Mucosa of rectum (tissue), 2 donors: ENCODE data around the gene CAMK2N2.
A peak's percentile ranks its signal among the peaks of the same experiment; 100 is the strongest.
"Not testable (repeated sequence)": the region's sequence is repeated elsewhere in the genome, so short reads cannot be mapped to it uniquely, and the experiment has no call there.

ENCODE experiments used
- H3K27ac ChIP-seq, 2 donors: one replicate each; pipeline ENCODE4 v1.7.0; 2013; ENCODE audit warnings: inconsistent platforms in 2 of 2, low read depth in 2 of 2, low read length in 2 of 2
- H3K27me3 ChIP-seq, 2 donors: one replicate each; pipeline ENCODE4 v1.7.0; 2013; ENCODE audit warnings: low read length in 2 of 2; ENCODE audit not compliant: control insufficient read depth in 2 of 2, insufficient read depth in 2 of 2
- H3K36me3 ChIP-seq, 2 donors: one replicate each; pipeline ENCODE4 v1.7.0; 2013; ENCODE audit warnings: low read length in 2 of 2; ENCODE audit not compliant: control insufficient read depth in 2 of 2, insufficient read depth in 2 of 2
- H3K4me1 ChIP-seq, 2 donors: one replicate each; pipeline ENCODE4 v1.7.0; 2013; ENCODE audit warnings: low read length in 2 of 2, mild to moderate bottlenecking in 1 of 2; ENCODE audit not compliant: control insufficient read depth in 2 of 2, insufficient read depth in 2 of 2
- H3K4me3 ChIP-seq, 2 donors: one replicate each; pipeline ENCODE4 v1.7.0; 2013; ENCODE audit warnings: low read length in 2 of 2
- H3K9ac ChIP-seq, 2 donors: one replicate each; pipeline ENCODE4 v1.7.0; 2013; ENCODE audit warnings: low read length in 2 of 2, low read depth in 1 of 2, mild to moderate bottlenecking in 1 of 2
- H3K9me3 ChIP-seq, 2 donors: one replicate each; pipeline ENCODE4 v1.7.0; 2013; ENCODE audit warnings: low read length in 2 of 2; ENCODE audit not compliant: control insufficient read depth in 2 of 2
- donor health status: healthy.
- donor health status: Normal muscosa, but diverticular disease.

CAMK2N2 gene

GRCh38 chr3:184275961-184276910 lies 14.9 kb upstream of the CAMK2N2 start, which contains the start of gene ECE2:
ECE2 (plus strand) TSS chr3:184276022; CDS start chr3:184276154, 132 bp downstream.
- H3K36me3 ChIP-seq = no peaks in the 10 kb centered on the region
- no peaks in the 10 kb centered on the region for H3K4me1 ChIP-seq
- H3K9ac ChIP-seq = no peak within 1 kb of the TSS
- no peak within 1 kb of the TSS for H3K4me3 ChIP-seq
- H3K9me3 ChIP-seq = no peaks in the 10 kb centered on the region
- H3K27me3 ChIP-seq = peaks cover 16 to 21% of the 10 kb centered on the region in 2 donors
- H3K27ac ChIP-seq = no peak within 1 kb of the TSS

GRCh38 chr3:184275381-184275701 lies 14.0 kb upstream of the CAMK2N2 start:
- Histone ChIP-seq H3K9ac (no peak overlapping the region), H3K27ac (no peak overlapping the region), H3K36me3 (no peaks in the 10 kb centered on the region), H3K27me3 (peaks cover 16 to 21% of the 10 kb centered on the region in 2 donors), H3K4me3 (no peak overlapping the region), H3K4me1 (no peaks in the 10 kb centered on the region), H3K9me3 (no peaks in the 10 kb centered on the region)

- Histone ChIP-seq H3K9me3 (no peaks in the 10 kb centered on the region), H3K4me3 (no peak overlapping the region), H3K9ac (no peak overlapping the region), H3K4me1 (no peaks in the 10 kb centered on the region), H3K27me3 (peaks cover 14 to 18% of the 10 kb centered on the region in 2 donors), H3K27ac (no peak overlapping the region), H3K36me3 (no peaks in the 10 kb centered on the region)
These were observed 10.9 kb upstream of the CAMK2N2 start for GRCh38 chr3:184272269-184272668.

GRCh38 chr3:184267249-184267648 lies 5.9 kb upstream of the CAMK2N2 start:
- H3K4me3 ChIP-seq, H3K9ac ChIP-seq, H3K27ac ChIP-seq, H3K36me3 ChIP-seq, H3K9me3 ChIP-seq, H3K4me1 ChIP-seq: not testable (repeated sequence)
- H3K27me3 ChIP-seq = peaks cover 6 to 11% of the 10 kb centered on the region in 2 donors

DNA sequence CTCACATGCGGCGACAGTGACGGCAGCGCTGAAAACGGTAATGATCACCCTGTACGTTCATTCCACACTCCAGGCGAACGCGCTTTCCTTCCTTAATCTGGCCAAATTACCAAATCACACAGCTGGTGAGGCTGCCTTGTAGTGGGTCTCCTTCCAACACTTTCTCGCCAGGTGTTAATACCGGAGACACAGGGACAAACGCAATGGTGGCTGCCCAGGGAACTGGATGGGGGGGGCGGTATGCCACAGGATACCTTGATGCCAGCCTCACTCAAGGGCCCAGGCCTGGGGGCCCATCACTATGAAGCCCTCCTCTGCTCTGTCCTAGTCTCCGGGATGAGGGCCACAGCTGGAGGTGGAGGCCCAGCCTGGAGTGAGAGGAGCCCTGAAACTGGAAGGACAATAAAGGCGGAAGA lies 1.4 kb upstream of the CAMK2N2 start:
- no peaks in the 10 kb centered on the region for H3K36me3 ChIP-seq
- H3K9me3 ChIP-seq = no peaks in the 10 kb centered on the region
- H3K27me3 ChIP-seq = peaks cover 24 to 27% of the 10 kb centered on the region in 2 donors
- H3K9ac ChIP-seq = no peak overlapping the region
- no peak overlapping the region for H3K4me3 ChIP-seq
- H3K27ac ChIP-seq = no peak overlapping the region
- peaks cover 4 to 5% of the 10 kb centered on the region in 2 donors for H3K4me1 ChIP-seq

DNA sequence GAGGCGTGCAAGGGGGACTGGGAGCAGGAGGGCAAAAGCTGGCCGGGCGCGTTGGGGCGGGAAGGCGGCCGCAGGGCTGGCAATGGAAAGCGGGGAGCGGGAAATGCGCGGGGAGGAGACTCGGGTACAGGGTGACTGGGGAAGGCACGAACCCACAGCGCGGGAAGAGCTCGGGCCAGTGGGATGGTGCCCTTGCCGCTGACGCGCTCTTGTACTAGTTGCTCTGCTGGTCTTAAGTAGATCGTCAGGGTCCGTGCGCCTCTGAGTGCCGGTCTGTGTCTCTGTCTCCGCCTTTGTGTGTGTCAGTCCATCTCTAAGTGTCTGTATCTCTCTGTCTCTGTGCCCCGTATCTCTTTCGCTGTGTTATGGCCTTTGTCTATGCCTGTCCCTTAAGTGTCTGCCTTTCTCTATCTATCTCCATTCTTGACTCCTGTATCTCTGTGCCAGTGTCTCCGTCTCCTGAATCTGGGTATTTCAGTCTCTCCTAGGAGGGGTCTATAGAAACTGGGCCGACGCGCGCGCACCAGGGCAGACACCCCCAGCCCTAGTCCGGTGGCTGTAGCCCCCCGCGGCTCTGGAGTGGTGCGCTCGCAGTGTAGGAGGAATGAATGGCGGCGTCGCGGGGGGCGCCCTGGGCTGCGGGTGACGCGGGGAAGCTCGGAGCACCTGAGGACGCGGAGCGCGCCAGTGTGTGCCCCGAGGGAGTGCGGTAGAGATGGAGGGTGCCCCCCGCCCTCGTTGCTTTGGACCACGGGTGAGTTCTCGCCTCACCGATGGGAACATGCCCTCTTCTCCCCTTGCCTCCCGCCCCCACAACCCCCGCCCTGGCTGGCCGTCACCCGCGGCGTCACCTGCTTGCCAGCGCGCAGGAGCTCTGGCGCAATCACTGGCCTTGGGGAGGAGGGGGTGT lies 756 bp upstream of the CAMK2N2 start:
- Histone ChIP-seq H3K27ac (no peak overlapping the region), H3K9ac (no peak overlapping the region), H3K4me3 (peak overlapping the region; percentile 43 to 54), H3K36me3 (no peaks in the 10 kb centered on the region), H3K9me3 (no peaks in the 10 kb centered on the region), H3K27me3 (peaks cover 24 to 27% of the 10 kb centered on the region in 2 donors), H3K4me1 (peaks cover 4 to 5% of the 10 kb centered on the region in 2 donors)

DNA sequence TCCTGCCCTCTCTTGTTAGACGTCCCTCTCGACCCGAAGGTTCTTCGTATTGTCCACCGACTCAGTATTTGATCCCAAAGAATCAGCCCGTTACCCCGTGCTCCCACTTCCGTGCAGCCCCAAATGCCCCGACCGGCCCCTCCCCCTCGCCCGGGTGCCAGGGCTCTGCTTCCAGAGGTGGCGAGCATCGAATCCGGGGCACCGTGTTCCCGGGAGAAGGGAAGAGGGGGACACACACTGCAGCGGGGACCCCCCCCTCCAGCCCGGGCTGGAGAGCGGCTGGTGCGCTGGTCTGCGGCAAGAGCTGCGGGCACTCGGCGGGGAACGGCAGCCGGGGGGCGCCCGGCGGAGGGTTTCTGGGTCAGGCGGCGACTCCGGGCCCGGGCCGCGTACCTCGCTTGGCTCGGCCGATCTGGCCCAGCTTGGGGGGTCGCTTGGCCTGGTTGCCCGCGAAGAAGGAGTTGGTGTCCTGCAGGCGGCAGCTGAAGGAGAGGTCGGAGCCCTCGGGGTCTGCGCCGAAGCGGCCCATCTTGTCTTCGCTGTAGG lies 556 bp downstream of the CAMK2N2 start:
- Histone ChIP-seq H3K9me3 (no peaks in the 10 kb centered on the region), H3K27me3 (peaks cover 24 to 27% of the 10 kb centered on the region in 2 donors), H3K9ac (no peak overlapping the region), H3K36me3 (no peaks in the 10 kb centered on the region), H3K4me1 (peaks cover 4 to 5% of the 10 kb centered on the region in 2 donors), H3K27ac (no peak overlapping the region), H3K4me3 (peak overlapping the region in 1 of 2 donors; percentile 35)

DNA sequence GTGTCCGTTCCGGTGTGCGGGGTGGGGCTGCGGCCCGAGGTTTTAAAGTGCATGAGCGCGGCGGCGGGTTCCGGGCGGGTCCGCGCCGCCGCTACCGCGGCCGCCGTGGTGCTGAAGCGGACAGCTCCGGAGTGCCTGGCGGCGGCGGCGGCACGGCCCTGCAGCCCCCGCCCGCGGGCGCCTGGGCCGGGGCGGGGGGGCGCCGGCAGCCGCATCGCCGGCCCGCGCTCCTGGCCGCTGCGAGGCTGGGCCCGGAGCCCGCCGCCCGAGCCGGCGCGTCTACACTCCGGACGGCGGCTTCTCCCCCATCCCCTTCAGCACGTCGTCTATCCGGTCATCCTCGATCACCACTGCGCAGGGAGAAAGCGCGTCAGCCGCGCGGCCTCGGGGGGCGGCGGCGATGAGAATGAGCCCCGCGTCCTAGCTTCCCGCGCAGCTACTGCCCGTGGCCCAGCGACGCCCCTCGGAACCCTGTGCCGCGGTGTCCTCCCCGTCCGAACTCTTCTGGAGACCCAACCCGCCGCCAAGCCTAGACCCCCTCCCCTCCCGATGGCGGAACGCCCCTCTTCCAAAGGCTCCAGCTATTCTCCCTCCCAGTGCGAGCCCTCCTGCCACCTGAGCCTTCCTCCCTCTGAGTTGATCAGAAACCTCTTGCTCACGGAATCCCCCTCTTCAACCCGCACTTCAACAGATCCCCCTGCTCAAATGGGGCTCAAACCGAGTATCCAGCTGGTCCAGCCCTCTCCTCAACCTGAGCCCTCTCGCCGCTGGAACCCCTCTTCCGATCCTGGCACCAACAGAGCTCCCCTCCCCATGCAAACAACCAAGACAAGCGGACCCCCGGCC lies 1.3 kb downstream of the CAMK2N2 start:
- Histone ChIP-seq H3K9ac (no peak overlapping the region), H3K36me3 (no peaks in the 10 kb centered on the region), H3K27ac (no peak overlapping the region), H3K27me3 (peaks cover 24 to 27% of the 10 kb centered on the region in 2 donors), H3K9me3 (no peaks in the 10 kb centered on the region), H3K4me1 (peaks cover 4 to 5% of the 10 kb centered on the region in 2 donors), H3K4me3 (peak overlapping the region in 1 of 2 donors; percentile 35)

GRCh38 chr3:184259396-184259877 lies 1.9 kb downstream of the CAMK2N2 start:
- Histone ChIP-seq H3K4me3 (no peak overlapping the region), H3K4me1 (peaks cover 4 to 5% of the 10 kb centered on the region in 2 donors), H3K9me3 (no peaks in the 10 kb centered on the region), H3K27ac (no peak overlapping the region), H3K36me3 (no peaks in the 10 kb centered on the region), H3K9ac (no peak overlapping the region), H3K27me3 (peaks cover 24 to 25% of the 10 kb centered on the region in 2 donors)
